ENCODE data around the gene IKZF3. TPM values are rescaled to one million over a fixed set of nuclear protein-coding genes. Genes with fewer than 3 reads are reported as not detected.
"Not testable (repeated sequence)": the region's sequence is repeated elsewhere in the genome, so short reads cannot be mapped to it uniquely, and the experiment has no call there.

IKZF3 gene
- total RNA-seq, 1 experiment from 2014 or later, result not detected

- DNase-seq (ENCODE audit: low read depth), result no peak
These were observed 2.9 kb downstream of the IKZF3 start for GRCh38 chr17:39861235-39861634.

DNA sequence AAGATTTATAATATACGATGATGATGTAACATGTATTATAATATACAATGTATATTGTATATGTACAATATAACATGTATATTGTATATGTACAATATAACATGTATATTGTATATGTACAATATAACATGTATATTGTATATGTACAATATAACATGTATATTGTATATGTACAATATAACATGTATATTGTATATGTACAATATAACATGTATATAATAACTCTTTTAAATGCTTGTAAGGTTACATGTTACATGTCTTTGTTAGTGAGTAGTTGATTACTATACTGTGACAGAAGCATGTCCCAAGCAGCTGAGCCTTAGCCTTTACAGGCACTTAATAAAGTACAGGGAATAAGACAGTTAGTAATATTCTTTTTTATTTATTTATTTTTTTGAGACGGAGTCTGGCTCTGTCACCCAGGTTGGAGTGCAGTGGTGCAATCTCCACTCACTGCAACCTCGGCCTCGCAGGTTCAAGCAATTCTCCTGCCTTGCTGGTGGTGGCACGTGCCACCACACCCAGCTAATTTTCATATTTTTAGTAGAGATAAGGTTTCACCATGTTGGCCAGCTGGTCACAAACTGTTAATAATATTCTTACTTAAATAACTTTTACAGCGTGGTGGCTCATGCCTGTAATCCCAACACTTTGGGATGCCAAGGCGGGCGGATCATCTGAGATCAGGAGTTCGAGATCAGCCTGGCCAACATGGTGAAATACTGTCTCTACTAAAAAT lies 8.0 kb downstream of the IKZF3 start:
- DNase-seq (ENCODE audit: low read depth), result not testable (repeated sequence)

- DNase-seq (ENCODE audit: low read depth), result no peak
These were observed 9.2 kb downstream of the IKZF3 start for GRCh38 chr17:39854909-39855308.

DNA sequence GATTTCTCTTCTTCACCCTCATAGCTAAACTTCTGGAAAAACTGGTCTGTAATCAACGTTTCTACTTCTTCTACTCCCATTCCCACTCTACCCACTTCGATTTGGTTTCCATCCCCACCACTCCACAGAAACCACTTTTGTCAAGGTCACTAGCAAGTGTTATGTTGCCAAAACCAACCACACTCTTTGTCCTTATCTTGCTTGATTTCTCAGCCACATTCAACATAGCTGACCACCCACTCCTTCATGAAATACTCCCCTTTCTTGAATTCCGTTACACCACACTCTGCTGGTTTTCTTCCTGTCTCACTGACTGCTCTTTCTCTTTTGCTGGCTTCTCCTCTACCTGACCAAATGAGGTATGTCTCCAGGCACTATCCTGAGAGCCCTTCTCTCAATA lies 11.9 kb downstream of the IKZF3 start:
- no peak for DNase-seq (ENCODE audit: low read depth)

DNA sequence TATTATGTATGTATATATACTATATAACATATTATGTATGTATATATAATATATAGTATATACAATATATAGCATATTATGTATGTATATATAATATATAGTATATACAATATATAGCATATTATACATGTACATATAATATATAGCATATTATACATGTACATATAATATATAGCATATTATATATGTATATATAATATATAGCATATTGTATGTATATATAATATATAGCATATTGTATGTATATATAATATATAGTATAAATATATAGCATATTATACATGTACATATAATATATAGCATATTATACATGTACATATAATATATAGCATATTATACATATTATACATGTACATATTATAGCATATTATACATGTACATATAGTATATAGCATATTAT lies 13.9 kb downstream of the IKZF3 start:
- not testable (repeated sequence) for DNase-seq (ENCODE audit: low read depth)

GRCh38 chr17:39848600-39848999 lies 15.5 kb downstream of the IKZF3 start:
- DNase-seq (ENCODE audit: low read depth), result no peak

- no peak for DNase-seq (ENCODE audit: low read depth)
These were observed 17.9 kb downstream of the IKZF3 start for GRCh38 chr17:39846205-39846604.

DNA sequence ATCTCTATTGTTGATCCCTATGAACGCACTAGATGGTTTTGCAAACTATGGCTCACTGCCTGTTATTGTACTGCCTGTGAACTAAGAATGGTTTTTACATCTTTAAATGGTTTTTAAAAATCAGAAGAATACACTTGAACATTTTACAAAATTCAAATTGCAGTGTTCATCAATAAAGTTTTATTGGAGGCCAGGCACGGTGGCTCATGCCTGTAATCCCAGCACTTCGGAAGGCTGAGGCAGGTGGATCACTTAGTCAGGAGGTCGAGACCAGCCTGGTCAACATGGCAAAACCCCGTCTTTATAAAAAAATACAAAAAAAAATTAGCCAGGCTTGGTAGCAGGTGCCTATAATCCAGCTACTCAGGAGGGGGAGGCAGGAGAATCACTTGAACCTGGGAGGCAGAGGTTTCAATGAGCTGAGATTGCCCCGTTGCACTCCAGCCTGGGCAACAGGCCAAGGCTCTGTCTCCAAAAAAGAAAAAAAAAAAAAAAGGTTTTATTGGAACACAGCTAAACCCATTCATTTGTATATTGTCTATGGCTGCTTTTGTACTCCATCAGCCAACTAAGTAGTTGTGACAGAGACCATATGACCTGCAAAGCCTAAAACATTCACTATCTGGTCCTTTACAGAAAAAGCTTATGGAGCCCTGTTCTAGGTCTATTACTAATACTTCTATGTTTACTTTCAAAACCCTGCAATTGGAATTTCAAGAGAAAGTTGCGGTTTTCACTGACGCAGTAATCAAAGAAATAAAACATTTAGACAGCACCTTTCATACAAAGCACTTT lies 18.9 kb downstream of the IKZF3 start:
- DNase-seq (ENCODE audit: low read depth), result no peak

- no peak for DNase-seq (ENCODE audit: low read depth)
These were observed 22.9 kb downstream of the IKZF3 start for GRCh38 chr17:39841134-39841683.

DNA sequence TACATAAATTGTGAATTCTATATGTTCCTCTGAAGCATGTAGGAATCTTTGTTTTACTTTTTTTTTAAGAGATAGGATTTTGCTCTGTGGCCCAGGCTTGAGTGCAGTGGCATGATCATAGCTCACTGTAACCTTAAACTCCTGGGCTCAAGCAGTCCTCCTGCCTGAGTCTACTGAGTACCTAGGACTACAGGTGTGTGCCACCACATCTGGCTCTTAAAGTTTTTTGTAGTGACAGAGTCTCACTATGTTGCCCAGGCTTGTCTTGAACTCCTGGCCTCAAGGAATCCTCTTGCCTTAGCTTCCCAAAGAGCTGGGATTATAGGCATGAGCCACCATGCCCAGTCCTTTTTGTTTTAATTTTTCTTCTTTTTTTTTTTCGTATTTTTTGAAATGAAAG lies 25.3 kb downstream of the IKZF3 start:
- DNase-seq (ENCODE audit: low read depth), result no peak

- no peak for DNase-seq (ENCODE audit: low read depth)
These were observed 26.1 kb downstream of the IKZF3 start for GRCh38 chr17:39838057-39838456.

DNA sequence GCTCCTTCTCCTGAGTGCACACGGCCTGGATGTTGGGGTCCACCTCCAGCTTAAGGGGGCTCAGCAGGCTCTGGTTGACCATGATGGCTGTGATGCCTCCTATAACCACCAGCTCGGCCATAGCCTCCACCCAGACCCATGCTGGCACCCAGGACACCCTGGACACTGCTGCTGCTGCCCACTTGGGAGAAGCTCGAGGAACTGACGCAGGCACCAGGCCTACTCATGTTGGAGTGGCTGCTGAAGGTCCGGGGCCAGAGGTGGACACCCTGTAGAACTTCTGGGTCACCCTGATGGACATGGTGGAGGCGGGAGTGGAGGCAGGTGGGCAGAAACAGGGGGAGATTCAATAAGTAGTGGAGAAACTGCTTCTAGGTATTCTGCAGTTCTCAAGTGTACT lies 28.0 kb downstream of the IKZF3 start:
- no peak for DNase-seq (ENCODE audit: low read depth)

GRCh38 chr17:39835038-39835786 lies 28.9 kb downstream of the IKZF3 start:
- DNase-seq (ENCODE audit: low read depth), result no peak

DNA sequence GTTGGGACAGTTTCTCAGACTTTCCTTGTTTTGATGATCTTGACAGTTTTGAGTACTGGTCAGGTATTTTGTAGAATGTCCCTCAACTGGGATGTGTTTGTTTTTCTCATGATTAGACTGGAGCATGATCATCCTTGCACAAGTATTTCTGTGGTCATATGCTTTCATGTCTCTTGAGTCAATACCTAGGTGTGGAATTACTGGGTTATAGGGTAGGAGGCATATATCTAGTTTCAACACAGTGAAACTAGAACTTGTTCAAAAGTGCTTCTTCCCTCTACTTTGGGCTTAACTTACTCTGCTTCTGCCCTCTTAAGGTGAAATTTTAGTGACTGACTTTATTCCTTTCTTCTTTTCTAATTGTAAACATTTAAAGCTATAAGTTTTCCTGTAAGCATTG lies 30.1 kb downstream of the IKZF3 start:
- DNase-seq (ENCODE audit: low read depth), result no peak

DNA sequence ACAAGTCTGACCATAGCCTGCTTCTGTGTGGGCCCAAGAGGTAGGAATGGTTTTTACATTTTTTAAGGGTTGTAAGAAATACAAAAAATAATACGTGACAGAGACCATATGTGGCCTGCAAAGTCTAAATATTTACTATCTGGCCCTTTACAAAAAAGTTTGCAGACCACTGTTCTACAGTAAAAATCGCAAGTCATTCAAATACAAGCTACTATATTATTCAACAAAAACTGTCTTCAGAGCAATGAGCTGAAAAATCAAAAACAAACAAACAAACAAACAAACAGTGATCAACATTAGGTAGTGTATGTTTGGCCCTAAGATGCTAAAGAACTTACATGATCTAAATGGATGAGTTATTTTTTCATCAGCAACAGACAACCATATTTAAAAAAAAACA lies 32.5 kb downstream of the IKZF3 start:
- no peak for DNase-seq (ENCODE audit: low read depth)

- no peak for DNase-seq (ENCODE audit: low read depth)
These were observed 35.7 kb downstream of the IKZF3 start for GRCh38 chr17:39828443-39828842.

GRCh38 chr17:39826334-39826733 lies 37.8 kb downstream of the IKZF3 start:
- DNase-seq (ENCODE audit: low read depth), result no peak

DNA sequence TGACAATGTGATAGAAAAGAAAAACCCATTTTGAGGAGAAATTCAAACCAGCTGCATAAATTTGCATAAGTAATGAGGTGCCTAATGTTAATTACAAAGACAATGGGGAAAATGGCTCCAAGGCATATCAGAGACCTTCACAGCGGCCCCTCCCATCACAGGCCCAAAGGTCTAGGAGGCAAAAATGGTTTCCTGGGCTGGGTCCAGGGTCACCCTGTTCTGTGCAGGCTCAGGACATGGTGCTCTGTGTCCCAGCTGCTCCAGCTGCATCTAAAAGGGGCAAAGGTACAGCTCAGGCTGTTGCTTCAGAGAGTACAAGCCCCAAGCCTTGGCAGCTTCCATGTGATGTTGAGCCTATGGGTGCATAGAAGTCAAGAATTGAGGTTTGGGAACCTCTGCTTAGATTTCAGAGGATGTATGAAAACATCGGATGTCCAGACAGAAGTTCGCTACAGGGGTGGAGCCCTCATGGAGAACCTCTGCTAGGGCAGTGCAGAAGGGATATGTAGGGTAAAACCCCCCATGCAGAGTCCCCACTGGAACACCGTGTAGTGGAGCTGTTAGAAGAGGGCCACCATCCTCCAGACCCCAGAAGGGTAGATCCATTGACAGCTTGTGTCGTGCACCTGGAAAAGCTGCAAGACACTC lies 40.6 kb downstream of the IKZF3 start:
- DNase-seq (ENCODE audit: low read depth), result no peak

GRCh38 chr17:39822051-39822451 lies 42.1 kb downstream of the IKZF3 start:
- no peak for DNase-seq (ENCODE audit: low read depth)

DNA sequence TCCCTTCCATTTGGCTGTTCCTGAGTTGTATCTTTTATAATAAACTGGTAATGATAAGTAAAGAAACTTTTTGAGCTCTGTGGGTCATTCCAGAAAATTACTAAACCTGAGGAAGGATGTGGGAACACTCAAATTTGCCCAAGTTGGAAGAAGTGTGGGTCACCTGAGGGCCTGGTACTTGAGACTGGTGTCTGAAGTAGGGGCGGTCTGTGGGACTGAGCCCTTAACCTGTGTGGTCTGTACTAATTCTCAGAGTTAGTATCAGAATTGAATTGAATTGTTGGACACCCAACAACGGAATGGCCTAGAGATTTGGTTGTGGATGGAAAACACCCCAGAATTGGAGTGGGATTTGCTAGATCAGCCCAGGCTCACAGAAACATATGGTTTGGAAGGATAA lies 43.1 kb downstream of the IKZF3 start:
- no peak for DNase-seq (ENCODE audit: low read depth)

- DNase-seq (ENCODE audit: low read depth), result no peak
These were observed 43.6 kb downstream of the IKZF3 start for GRCh38 chr17:39820541-39820940.
